Ramos (cell line): ENCODE data around the gene ITFG1.

Experiments
- in situ Hi-C: fragments of 300-500 bp; cut with MboI; formaldehyde crosslinking; loops from one replicate; pipeline ENCODE4 v1.14.3; 2022; ENCODE audit warnings: low sequenced_read_pairs; ENCODE audit not compliant: unreplicated experiment

ITFG1 gene

GRCh38 chr16:47460711-47461597 is at the start of gene ITFG1, which contains the start of gene PHKB:
Gene ITFG1, minus strand, starts transcription at chr16:47461063. Its CDS starts 18 bp downstream, at chr16:47461045.
Gene PHKB, plus strand, starts transcription at chr16:47461331. Its CDS starts 20 bp downstream, at chr16:47461351.
- in situ Hi-C loops: no loop called here

GRCh38 chr16:47507701-47508100 is 46.8 kb upstream of the ITFG1 start:
- in situ Hi-C loops: no loop called here

DNA sequence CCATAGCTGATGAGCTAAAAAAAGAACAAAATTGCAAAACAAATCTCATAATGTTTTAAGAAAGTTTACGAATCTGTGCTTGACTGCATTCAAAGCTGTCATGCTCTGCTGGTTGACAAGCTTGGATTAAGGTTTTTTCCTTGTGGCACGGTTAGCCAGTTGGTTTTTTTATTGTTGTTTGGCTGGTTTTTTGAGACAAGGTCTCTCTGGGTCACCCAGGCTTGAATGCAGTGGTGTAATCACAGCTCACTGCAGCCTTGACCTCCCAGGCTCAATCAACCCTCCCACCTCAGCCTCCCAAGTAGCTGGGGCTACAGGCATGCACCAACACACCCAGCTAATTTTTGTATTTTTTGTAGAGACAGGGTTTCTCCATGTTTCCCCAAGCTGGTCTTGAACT is 45.9 kb upstream of the ITFG1 start:
- in situ Hi-C loops: no loop called here

- in situ Hi-C loops: no loop called here
Observed at GRCh38 chr16:47504599-47504998, 43.7 kb upstream of the ITFG1 start.

DNA sequence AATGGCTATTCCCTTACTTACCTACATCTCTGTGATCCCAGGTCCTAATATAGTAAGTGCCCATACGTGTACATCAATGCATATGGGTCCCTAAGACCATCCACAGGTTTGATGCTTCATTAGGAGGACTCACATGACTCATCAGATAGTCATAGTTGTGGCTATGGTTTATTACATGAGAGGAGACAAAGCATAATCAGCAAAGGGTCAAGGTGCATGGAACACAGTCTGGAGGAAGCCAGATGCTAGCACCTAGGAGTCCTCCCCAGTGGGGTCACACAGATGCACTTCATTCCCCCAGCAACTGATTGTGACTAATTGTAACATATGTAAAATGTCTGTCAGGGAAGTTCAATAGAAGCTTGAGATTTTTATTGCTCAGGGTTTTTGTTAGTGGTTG is 43.1 kb upstream of the ITFG1 start:
- in situ Hi-C loops: no loop called here

GRCh38 chr16:47499700-47500264 is 38.9 kb upstream of the ITFG1 start:
- in situ Hi-C loops: loop anchor here (25.0 kb wide), 1 partner anchor 687 kb away; no protein-coding TSS in a partner anchor

- in situ Hi-C loops: loop anchor here (25.0 kb wide), 1 partner anchor 687 kb away; no protein-coding TSS in a partner anchor
Observed at GRCh38 chr16:47499080-47499699, 38.3 kb upstream of the ITFG1 start.

DNA sequence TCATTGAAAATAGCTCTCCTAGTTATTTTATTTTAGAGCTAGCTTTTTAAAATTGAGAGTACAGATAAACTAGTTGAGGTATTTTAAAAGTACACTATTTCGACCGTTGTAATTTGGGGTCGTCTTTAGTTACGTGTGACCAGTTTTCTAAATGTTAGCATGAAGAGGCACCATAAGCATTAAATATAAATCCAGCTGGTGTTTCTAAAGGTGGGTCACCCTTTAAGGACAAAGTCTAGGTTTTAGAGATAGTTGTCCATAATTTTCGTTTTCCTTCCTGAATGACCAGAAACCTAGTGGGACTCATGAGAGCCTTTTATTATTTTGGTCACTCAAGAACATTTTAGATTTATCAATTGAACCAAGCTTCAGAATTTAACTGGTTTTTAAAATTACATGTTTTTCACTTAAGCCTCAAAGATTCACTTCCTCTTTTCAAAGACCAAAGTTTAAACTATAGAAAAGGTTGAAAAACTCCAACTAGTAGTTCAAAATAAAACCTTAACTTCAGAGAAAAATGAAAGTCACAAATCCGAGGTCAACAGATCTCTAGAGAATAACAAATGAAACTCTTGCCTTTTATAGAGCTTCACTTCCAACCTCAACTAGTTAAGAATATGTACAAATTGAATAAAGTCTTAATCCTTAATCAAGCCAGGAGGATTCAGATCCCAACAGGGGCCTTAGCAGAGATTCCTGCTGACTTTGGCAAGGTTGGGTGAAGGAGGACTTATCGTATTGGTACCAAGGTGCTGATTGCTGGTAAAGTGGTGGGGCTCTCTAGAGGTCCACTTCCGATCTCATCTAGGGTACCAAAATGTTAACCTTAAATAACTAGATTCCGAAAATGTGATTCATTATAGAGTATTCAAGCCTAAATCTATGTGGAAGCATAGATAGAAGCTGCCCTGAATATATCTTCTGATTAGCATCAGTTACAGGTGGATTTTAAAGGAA is 32.8 kb upstream of the ITFG1 start:
- in situ Hi-C loops: loop anchor here (25.0 kb wide), 1 partner anchor 681 kb away; no protein-coding TSS in a partner anchor

DNA sequence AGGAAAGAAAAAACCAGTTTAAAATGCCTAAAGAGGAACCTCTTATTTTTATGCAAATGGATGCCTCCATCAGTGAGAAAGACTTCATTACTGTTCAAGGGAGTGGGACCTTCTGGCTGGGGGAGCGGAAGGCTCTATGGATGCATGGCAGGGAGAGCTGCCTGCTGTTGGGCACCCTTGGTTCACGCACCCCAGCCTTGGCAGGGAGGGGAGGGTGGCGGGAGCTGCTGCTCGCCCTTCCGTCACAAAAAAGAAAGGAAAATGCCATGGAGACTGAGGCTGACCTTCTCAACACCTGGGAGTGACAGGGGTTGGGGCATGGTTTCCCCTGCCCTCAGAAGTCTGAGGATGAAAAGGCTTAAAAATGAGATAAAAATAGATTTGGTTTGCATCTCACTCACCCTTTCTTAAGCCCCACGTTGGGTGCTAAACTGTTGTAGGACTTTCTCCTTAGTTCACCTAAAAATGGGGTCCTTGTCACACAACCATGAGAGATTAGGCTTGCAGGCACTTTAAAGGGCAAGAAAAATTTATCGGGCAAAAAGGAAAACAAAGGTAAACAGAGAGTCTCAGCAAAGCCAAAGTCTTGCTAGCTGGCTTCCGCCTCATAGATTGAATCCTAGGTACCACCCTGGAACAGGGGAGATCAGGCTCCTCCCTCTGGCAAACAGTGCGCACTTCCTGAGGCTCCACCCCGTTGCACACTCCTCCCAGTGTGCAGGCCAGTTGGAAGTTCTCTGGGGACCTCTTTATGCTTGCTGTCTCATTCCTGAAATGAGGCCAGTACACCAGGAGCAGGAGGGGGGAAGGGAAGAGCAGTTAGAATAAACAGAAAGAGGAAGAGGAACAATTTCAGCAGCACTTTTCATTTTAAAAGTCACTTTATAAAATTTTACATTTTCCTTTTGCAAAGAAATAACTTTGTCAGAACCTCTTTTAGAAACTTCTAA is 31.8 kb upstream of the ITFG1 start:
- in situ Hi-C loops: loop anchor here (25.0 kb wide), 1 partner anchor 680 kb away; no protein-coding TSS in a partner anchor

GRCh38 chr16:47492036-47492427 is 31.2 kb upstream of the ITFG1 start:
- in situ Hi-C loops: loop anchor here (25.0 kb wide), 1 partner anchor 680 kb away; no protein-coding TSS in a partner anchor

GRCh38 chr16:47490471-47490870 is 29.6 kb upstream of the ITFG1 start:
- in situ Hi-C loops: loop anchor here (25.0 kb wide), 1 partner anchor 678 kb away; no protein-coding TSS in a partner anchor

- in situ Hi-C loops: loop anchor here (25.0 kb wide), 1 partner anchor 676 kb away; no protein-coding TSS in a partner anchor
Observed at GRCh38 chr16:47488051-47488450, 27.2 kb upstream of the ITFG1 start.

DNA sequence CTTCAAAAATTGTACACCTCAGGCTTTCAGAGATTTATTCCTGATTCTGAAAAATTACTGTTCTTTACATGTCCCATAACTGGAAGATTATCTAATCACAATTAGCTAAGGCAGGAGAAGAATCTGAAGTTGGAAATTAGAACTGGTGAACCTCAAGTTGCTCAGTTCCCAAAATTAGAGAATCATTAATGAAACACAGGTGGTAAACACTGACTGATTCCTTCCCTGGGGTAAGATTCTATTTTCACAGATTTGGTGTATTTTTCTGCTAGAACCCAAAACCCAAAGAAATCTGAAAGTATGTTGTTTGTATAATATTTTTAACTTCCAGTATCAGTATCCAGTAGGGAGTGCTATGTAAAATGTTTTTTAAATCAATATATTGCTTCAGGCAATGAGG is 26.0 kb upstream of the ITFG1 start:
- in situ Hi-C loops: loop anchor here (25.0 kb wide), 1 partner anchor 675 kb away; no protein-coding TSS in a partner anchor

DNA sequence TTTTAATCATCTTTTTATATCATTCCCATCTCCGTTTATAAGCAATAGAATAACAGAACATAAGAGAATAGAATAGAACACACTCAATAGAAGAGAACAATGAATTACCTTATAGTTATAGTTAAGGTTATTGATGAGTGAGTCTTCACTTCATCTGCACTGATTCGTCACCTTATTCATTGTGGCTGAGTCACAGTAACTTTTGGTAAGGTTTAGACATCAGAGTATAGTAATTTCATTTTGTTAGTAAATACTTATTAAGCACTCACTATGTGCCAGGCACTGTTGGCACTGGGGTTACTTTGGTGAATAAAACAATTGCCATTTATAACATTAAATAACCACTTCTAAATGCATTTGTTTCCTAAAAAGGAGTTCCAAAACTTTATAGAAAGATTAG is 22.8 kb upstream of the ITFG1 start:
- in situ Hi-C loops: loop anchor here (25.0 kb wide), 1 partner anchor 671 kb away; no protein-coding TSS in a partner anchor

- in situ Hi-C loops: loop anchor here (25.0 kb wide), 1 partner anchor 670 kb away; no protein-coding TSS in a partner anchor
Observed at GRCh38 chr16:47481698-47482374, 21.0 kb upstream of the ITFG1 start.

GRCh38 chr16:47480410-47480809 is 19.5 kb upstream of the ITFG1 start:
- in situ Hi-C loops: loop anchor here (25.0 kb wide), 1 partner anchor 668 kb away; no protein-coding TSS in a partner anchor

DNA sequence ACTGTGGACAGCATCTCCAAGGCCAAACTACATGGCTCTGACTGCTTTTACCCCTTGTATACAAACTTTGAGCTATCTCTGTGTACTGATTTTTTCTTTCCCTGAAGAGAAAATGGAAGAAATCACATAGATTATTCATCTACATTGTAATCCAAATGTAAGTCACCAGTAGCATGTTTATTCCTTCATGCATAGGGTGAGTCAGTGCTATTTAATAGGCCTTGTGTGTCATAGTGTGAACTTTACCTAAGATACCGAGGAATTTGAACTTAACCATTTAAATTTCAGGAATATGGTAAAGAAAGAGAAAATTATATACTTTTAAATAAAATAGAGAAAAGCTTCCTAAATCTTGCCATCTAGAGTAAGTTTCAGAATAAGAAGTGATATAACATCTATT is 16.8 kb upstream of the ITFG1 start:
- in situ Hi-C loops: loop anchor here (25.0 kb wide), 1 partner anchor 665 kb away; no protein-coding TSS in a partner anchor
